Right forelimb (tissue), 1 donor: ENCODE data around the gene VAPB.

ENCODE experiments used
- DNase-seq: peaks from one replicate; pipeline ENCODE4 v3.0.0-alpha.2; 2018

VAPB gene

DNA sequence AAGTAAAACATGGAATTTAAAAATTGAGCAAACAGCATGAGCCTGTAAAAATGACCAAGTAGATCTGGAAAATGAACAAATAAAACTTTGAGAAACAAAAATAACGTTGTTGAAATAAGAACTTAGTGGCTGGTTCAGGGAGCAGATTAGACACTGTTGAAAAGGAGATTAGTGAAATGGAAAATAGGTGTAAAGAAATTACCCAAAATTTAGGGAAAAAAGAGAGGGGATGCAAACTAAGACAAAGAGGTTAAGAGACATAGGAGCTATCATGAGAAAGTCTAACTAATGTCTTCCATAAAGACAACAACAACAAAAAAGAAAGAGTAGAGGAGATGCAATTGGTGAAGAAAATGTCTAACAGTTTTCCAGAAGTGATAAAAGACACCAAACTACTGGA, 97.2 kb downstream of the VAPB start:
- no peak for DNase-seq

DNA sequence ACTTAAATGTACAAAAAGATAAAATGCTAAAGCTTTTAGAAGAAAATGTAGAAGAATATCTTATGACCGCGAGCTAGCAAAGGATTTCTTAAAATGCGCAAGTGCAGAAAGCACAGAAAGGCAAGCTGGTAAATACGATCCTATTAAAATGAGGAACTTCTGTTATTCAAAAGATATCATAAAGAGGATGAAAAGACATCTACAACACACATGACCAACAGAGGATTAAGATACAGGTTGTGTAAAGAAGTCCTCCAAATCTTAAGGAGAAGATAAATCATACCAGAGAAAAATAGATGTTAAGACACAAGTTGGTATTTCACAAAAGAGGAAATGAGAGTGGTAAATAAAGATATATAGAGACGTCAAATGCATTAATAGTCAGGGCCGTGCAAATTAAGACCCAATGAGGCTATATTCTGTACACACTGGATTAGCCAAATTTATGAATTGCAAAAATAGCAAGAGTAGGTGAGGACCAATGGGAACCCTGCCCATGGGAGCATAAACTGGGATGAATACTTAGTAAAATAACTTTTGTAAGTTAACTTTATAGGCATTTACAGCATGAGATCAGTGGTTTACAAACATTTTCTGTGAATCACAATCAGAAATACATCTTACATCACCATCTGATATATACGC, 103.2 kb downstream of the VAPB start:
- DNase-seq, result no peak

DNA sequence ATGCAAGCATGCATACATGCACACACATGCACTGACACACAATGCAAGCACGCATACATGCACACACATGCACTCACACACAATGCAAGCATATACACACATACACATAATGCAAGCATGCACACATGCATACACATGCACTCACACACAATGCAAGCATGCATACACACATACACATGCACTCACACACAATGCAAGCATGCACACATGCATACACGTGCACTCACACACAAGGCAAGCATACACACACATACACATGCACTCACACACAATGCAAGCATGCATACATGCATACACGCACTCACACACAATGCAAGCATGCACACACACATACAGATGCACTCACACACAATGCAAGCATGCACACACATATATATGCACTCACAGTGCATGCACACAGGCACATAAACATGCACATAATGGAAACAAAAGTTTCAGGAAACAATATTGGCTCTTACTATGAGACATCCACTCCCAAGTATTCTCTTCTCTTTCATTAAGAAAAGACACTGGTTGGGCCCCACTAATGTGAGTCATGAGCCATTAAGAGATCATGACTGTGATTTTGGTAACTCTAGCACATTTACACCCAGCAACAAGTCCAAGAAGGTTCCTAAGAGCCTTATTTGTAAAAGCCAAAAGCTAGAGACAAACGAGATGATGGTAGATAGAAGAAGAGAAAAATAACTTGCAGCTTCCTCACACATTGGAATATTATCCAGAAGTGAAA, 103.9 kb downstream of the VAPB start:
- no peak for DNase-seq

DNA sequence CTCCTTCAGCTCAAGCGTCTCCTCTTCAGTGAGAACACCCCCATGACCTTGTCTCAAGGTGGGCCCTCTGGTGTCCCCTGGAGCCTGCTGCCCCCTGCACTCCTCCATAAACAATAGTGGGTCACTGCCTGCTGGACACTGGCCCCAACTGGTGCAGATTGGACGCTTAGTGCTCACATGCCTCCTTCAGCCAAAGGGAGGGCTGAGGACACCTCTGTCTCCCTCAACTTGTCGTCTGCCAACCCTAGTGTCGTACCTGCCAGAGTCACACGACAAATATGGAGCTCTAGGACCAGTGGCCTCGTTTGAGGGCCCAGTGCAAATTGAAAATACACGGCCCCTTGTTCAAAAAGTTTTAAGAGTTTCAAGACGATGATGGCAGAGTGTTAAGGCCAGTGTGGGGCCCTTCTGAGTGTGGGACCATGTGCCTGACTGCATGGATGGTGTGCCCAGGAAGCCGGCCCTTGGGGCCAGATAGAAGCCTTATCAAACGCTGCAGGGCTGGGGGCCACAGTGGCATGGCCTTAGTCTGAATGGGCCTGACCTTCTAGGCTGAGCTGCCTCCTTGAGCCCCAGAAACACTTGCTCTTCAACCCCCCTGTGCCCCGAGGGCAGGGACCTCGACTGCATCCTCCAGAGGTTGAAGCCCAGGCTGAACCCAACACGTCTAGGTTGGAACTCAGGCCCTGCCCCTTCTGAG, 106.0 kb downstream of the VAPB start:
- no peak for DNase-seq

DNA sequence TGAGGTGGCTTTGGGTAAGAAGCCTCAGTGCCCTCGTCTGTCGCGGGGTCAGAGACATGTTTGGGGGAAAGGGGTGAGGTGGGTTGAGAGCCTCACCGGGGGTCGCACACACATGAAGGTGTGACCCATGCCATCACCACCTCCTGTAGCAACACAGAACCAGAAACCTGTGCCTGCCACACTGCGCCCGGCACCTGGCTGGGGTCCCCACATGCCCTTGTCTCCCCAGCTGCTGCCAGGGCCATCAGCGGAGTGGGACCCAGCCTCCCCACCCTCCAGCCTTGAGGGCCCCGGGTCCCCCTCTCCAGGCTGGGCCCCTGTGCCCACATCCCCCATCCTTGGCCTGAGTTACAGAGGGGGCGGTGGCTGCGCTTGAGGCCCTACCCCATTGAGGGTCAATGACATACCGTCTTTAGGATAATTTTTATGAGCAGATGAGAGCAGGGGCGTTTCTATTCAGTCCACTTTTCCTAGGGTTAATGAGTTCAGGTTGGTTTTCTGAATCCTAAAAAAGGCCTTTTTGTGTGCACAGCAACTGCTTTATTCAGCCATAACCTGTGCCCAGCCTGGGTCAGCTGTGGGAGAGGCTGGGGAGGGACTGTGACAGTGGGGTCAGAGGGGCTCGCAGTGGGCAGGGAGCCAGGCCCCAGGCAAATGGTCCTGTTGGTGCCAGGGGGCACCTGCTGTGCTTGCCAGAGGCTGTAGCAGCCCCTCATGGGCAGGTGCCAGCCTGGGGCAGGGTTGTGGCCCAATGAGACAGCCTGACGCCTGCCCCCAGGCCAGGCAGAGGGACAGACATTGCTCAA, 106.8 kb downstream of the VAPB start:
- DNase-seq, result no peak

DNA sequence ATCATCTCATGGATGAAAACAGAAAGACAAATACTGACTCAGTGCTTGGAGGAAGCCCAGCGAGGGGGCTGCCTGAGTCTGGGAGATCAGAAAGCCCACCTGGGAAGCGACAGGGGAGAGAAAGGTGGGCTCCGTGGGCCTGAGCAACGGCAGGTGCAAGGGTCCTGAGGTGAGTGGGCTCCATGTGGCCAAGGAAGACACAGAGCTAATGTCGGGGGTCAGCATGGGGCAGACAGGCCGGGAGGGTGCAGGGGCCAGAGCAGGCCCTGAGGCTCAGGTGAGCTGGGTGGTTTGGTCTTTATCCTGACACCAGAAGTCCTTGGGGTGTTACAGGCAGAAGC, 107.4 kb downstream of the VAPB start:
- DNase-seq, result no peak

DNA sequence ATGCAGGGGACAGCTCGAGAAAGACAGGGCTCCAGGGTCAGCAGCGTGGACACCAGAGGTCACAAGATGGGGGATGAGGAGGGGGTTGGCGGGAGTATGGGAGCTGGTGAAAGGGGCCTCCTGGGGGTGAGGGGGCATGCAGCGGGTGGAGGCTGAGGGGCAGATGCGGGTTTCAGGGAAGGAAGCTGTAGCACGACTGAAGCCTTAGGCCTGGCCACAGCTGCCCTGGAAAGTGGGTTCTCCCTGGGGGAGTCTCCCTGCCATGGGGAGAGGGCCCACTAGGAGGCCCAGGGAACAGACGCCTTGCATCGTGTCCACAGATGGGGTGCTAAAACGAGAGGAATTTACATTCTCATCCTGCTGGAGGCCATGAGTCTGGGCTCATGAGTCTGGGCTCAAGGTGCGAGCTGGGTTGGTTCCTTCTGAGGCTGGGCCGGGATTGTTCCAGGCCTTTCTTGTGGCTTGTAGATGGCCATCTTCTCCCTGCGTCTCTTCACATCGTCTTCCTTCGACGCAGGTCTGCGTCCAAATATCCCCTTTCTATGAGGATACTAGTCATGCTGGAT, 108.1 kb downstream of the VAPB start:
- no peak for DNase-seq

DNA sequence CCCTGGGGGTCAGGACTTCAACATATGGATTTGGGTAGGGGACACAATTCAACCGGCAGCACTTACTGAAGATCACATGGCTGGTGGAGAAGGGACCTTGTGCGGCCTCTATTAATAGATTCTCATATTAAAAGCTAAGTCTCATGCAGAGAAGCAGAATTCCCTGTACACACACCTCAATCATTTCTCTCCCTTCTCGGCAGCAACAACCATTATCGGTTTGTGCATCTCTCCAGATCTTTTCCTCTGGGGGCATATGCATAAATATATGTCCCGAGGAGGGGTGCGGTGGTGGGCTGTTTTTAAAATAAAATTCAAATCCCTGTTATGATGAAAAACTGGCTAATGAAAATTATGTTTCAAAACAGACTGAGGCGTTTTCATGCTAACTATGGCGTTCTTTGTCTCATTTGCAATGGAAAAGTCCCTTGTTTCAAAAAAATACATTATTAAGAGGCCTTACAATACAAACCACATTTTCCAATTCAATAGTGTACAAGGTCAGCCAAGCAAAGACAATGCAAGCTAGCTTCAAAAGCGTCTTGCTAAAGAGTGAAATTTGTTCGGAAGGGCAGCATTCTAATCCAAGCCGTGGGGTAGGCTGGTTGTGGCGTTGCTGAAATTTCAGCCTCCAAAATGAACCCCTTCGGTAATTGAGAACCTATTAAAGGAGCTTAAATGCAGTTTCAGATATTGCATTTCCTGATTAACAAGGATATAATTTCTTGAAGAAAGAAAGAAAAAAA, 108.9 kb downstream of the VAPB start:
- DNase-seq, result no peak

DNA sequence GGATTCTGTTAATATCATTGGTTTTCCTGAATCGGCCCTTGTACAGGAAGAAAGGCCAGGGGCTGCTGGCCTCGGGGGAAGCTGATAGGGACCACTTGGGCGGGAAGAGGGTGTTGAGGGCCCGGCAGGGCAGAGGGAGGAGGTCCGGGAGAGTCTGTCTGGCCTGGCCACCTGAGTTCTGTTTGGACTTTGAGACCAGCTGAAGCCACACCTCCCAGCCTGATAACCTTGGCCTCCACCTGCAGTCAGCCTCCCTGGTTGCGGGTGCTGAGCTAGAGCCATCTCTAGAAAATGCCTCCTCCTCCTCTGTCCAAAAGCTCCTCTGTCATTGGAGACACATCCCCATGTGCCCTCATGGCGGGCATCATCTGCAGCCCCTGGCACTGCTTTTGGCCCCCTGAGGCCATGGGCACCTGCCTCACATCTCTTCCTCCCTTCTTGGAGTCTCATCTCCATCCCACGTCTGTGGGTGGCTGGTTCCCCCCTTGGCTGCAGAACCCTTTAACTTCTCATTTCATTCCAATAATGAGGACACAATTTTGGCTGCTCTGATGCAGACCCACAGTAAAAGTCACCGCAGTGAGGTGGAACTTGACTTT, 109.5 kb downstream of the VAPB start:
- DNase-seq, result no peak

DNA sequence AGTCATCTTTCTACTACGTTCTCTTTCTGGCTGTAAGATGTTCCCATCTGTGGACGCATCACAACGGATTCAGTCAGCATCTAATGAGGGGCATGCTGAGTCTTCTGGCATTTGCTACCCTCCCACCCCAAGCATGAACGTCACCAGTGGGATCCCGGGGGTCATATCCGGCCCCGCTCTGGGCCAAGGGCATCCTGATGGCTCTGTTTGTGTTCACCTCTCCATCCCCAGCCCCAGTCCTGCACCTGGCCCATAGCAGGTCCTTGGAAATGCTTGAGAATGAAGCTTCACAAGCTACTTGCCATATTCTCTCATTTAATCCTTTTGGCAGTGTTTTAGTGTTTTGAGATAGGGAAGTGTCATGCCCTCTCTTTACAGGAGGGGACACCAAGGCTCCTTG, 111.2 kb downstream of the VAPB start:
- no peak for DNase-seq
